Colonic mucosa (tissue), 4 donors: ENCODE measurements around the gene LRP1B. TPM values are rescaled to one million over a fixed set of nuclear protein-coding genes. Genes with fewer than 3 reads are reported as not detected.

Source experiments
- DNase-seq: peaks from one replicate; pipeline ENCODE4 v3.0.0-alpha.2; 2020
- H3K27ac ChIP-seq: fragments of 200-600 bp; one replicate; pipeline ENCODE4 v1.8.0; 2021
- H3K27me3 ChIP-seq: fragments of 200-600 bp; one replicate; pipeline ENCODE4 v1.8.0; 2021
- H3K36me3 ChIP-seq: fragments of 200-600 bp; one replicate; pipeline ENCODE4 v1.8.0; 2021
- H3K4me1 ChIP-seq: fragments of 200-600 bp; one replicate; pipeline ENCODE4 v1.8.0; 2021; ENCODE audit warnings: mild to moderate bottlenecking
- H3K4me3 ChIP-seq: fragments of 200-600 bp; one replicate; pipeline ENCODE4 v1.8.0; 2021
- H3K9ac ChIP-seq, 2 donors: one replicate each; pipeline ENCODE4 v1.7.0; 2013; ENCODE audit warnings: control low read depth in 2 of 2, low read depth in 2 of 2, low read length in 2 of 2
- H3K9me3 ChIP-seq: fragments of 200-600 bp; one replicate; pipeline ENCODE4 v1.8.0; 2021
- intact Hi-C: fragments of 100-400 bp; cut with DNase I; formaldehyde crosslinking; loops from one replicate; pipeline ENCODE4 v1.14.1; 2022
- total RNA-seq, 2 donors: library from RNA; stranded (reverse); fragmentation: NEBNext Ultra II Directional in 1 of 2; extraction: Animal tissue kit (Norgen Biotek cat#: 25700) in 1 of 2; gene quantifications; one replicate each; pipeline ENCODE4 v1.2.1, GENCODE V29; 2021
- TF ChIP-seq, protein P1 (sequence below): fragments of 200-600 bp; IDR thresholded peaks from one replicate; pipeline ENCODE4 v1.8.0; 2022; ENCODE audit warnings: antibody characterized with exemption, mild to moderate bottlenecking
- donor health status: healthy.
- donor health status: DM: no; HTN: no; CAD: no.
- donor health status: DM: no; HTN: no; CAD: no.

The LRP1B gene
- total RNA-seq, 2 donors from 2014 or later = 0.10 to 0.19 TPM

- intact Hi-C loops = no loop called here
- no peaks in the 10 kb centered on the region for H3K9me3 ChIP-seq
- TF ChIP-seq, protein P1, sequence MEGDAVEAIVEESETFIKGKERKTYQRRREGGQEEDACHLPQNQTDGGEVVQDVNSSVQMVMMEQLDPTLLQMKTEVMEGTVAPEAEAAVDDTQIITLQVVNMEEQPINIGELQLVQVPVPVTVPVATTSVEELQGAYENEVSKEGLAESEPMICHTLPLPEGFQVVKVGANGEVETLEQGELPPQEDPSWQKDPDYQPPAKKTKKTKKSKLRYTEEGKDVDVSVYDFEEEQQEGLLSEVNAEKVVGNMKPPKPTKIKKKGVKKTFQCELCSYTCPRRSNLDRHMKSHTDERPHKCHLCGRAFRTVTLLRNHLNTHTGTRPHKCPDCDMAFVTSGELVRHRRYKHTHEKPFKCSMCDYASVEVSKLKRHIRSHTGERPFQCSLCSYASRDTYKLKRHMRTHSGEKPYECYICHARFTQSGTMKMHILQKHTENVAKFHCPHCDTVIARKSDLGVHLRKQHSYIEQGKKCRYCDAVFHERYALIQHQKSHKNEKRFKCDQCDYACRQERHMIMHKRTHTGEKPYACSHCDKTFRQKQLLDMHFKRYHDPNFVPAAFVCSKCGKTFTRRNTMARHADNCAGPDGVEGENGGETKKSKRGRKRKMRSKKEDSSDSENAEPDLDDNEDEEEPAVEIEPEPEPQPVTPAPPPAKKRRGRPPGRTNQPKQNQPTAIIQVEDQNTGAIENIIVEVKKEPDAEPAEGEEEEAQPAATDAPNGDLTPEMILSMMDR = no peak
- no peak overlapping the region for H3K4me3 ChIP-seq
- H3K27me3 ChIP-seq = no peaks in the 10 kb centered on the region
- DNase-seq = no peak
- no peak overlapping the region for H3K27ac ChIP-seq
- no peaks in the 10 kb centered on the region for H3K4me1 ChIP-seq
- no peaks in the 10 kb centered on the region for H3K36me3 ChIP-seq
- no peak overlapping the region for H3K9ac ChIP-seq
Measured at GRCh38 chr2:141058556-141058955, 1072.3 kb downstream of the LRP1B start.

DNA sequence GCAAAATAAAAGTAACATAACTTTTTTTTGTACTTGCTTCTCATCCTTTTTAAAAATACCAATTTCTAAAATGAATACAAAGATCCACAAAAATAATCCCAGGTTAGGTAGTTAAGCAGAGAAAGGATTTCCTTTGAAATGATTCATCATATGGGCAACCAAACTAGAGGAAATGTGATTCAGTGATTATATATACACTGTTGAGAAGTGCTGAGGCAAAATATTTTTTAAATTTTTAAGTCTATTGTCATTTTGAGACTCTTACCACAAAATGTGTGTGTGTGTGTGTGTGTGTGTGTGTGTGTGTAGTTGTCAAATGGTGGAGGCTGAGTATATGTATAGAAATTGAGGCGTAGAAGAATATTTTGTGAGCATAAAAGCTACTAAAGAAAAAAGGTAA is 1075.3 kb downstream of the LRP1B start:
- TF ChIP-seq, protein P1 = no peak
- no peaks in the 10 kb centered on the region for H3K36me3 ChIP-seq

GRCh38 chr2:141048951-141049350 is 1081.9 kb downstream of the LRP1B start:
- Histone ChIP-seq H3K9ac (no peak overlapping the region), H3K4me1 (no peaks in the 10 kb centered on the region), H3K36me3 (no peaks in the 10 kb centered on the region), H3K9me3 (no peaks in the 10 kb centered on the region), H3K4me3 (no peak overlapping the region), H3K27me3 (no peaks in the 10 kb centered on the region), H3K27ac (no peak overlapping the region)
- TF ChIP-seq, protein P1 = no peak
- intact Hi-C loops = no loop called here
- no peak for DNase-seq

More for the DNA sequence above, 1075.3 kb downstream of the LRP1B start:
- Histone ChIP-seq H3K9me3 (no peaks in the 10 kb centered on the region), H3K4me3 (no peak overlapping the region), H3K4me1 (no peaks in the 10 kb centered on the region), H3K27ac (no peak overlapping the region), H3K9ac (no peak overlapping the region), H3K27me3 (no peaks in the 10 kb centered on the region)
- intact Hi-C loops = no loop called here
- DNase-seq = no peak

DNA sequence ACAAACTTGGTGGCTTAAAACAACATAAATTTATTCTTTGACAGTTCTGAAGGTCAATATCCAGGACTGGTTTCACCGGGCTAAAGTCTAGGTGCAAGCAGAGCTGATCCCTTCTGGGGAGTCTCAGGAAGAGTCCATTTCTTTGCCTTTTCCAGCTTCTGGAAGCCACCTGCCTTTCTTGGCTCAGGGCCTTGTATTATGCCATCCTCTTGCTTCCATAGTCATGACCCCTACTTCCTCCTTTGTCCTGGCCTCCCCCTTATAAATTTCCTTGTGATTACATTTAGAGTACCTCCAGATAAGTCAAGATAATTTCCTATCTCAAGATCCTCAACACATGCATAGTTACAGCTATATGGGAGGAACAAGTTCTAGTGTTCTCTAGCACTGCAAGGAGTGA is 1089.5 kb downstream of the LRP1B start:
- TF ChIP-seq, protein P1 = no peak
- no peak overlapping the region for H3K4me3 ChIP-seq
- no peaks in the 10 kb centered on the region for H3K4me1 ChIP-seq
- H3K27me3 ChIP-seq = no peaks in the 10 kb centered on the region
- no peak for DNase-seq
- no peak overlapping the region for H3K9ac ChIP-seq
- no peaks in the 10 kb centered on the region for H3K36me3 ChIP-seq
- H3K27ac ChIP-seq = no peak overlapping the region
- intact Hi-C loops = no loop called here
- no peaks in the 10 kb centered on the region for H3K9me3 ChIP-seq

DNA sequence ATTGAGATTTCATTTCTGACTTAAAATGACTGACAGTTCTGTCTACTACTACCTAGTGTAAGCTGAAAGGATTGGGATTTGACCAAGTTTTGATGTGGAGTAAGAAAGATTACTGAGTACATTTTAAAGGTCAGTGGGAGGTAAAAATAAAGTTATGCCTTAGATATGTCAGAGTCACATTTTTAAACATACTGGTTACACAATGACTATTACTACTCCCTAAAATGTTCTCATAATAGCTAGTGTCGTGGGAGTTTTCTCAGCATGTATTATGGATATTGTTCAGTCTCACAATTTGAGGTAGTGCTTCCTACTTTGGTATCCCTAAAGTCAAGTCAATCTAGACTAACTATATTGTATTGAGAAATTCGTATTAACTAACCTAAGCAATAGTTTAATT is 1092.5 kb downstream of the LRP1B start:
- Histone ChIP-seq H3K36me3 (no peaks in the 10 kb centered on the region), H3K4me3 (no peak overlapping the region), H3K9ac (no peak overlapping the region), H3K27me3 (no peaks in the 10 kb centered on the region), H3K4me1 (no peaks in the 10 kb centered on the region), H3K27ac (no peak overlapping the region), H3K9me3 (no peaks in the 10 kb centered on the region)
- no peak for DNase-seq
- intact Hi-C loops = no loop called here
- TF ChIP-seq, protein P1 = no peak

GRCh38 chr2:141037361-141037760 is 1093.5 kb downstream of the LRP1B start:
- Histone ChIP-seq H3K36me3 (no peaks in the 10 kb centered on the region), H3K9me3 (no peaks in the 10 kb centered on the region), H3K4me1 (no peaks in the 10 kb centered on the region), H3K27me3 (no peaks in the 10 kb centered on the region), H3K4me3 (no peak overlapping the region), H3K9ac (no peak overlapping the region), H3K27ac (no peak overlapping the region)
- DNase-seq = no peak
- intact Hi-C loops = no loop called here
- TF ChIP-seq, protein P1 = no peak
